HG03196 (cell line): ENCODE results near the gene KISS1.

Source experiments
- ATAC-seq: cut with Tn5 transposase; IDR thresholded peaks from one replicate; pipeline ENCODE4 v1.9.1; 2021; ENCODE audit not compliant: unreplicated experiment

KISS1 gene

DNA sequence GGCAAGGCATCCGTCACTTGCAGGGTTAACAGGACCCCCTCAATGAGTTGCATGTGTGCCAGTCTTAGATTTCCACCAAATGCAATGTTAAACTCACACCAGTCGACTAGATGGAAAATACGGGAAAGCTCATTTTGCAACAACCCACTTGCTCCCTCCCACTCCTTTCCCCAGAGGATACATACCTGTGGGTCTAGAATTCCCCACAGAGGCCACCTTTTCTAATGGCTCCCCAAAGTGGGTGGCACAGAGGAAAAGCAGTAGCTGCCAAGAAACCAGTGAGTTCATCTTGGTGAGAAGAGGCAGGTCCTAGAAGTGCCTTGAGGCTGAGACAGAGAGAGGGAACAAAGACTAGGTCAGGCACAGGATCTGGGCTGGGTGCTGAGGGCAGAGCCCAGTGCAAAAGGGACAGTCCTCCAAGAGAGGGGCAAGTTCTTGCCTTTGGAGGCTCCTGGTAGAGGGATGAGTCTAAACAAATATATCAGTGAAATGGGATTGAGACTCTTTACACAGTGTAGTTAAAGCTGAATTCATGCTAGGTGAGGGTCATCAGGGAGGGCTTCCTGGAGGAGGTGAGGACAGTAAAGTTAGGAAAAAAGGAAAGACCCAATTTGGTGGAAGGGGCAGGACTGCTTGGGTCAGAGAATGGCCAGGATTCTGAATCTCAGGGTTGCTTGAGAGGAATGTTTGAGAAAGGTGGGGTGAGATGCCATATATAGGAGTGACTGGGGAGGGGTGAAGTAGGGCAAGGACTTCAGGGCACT, 3.5 kb downstream of the KISS1 start:
- ATAC-seq, result no peak

DNA sequence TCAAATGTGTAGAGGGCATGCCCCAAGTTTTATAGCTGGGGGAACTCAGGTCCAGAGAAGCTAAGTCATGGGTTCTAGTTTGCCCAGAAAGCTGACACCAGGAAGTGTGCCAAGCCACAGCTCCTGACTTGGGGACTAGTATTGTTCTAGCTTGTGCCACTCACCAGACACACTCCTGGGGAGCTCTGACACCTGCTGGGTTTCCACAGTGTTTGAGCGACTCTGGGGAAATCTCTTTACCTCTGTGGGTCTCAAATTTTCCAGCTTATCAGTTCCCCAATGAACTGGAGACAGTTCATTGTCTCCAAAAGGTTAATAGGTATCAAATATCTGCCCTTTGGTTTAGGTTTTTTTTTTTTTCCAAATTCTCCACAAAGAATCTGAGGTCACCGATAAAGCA, 4.2 kb downstream of the KISS1 start:
- no peak for ATAC-seq

DNA sequence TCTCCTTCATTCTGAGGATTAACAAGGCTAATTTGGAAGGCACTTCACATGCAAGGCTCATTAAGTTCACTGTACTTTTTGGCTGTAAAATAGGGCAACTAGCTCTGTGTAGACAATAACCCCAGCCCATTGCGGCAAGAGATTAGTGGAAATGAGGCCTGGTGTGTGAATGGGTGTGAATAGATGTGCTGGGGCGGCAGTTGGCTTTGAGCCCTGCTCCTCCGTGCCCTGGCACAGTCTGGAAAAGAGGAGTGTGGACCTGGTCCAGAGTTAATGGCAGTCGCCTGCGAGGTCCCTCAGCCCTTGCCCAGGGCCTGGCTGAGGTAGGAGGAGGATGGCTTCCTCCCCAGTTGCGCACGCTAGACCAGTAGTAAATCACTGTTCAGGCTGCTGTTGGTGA, 4.8 kb downstream of the KISS1 start:
- no peak for ATAC-seq

DNA sequence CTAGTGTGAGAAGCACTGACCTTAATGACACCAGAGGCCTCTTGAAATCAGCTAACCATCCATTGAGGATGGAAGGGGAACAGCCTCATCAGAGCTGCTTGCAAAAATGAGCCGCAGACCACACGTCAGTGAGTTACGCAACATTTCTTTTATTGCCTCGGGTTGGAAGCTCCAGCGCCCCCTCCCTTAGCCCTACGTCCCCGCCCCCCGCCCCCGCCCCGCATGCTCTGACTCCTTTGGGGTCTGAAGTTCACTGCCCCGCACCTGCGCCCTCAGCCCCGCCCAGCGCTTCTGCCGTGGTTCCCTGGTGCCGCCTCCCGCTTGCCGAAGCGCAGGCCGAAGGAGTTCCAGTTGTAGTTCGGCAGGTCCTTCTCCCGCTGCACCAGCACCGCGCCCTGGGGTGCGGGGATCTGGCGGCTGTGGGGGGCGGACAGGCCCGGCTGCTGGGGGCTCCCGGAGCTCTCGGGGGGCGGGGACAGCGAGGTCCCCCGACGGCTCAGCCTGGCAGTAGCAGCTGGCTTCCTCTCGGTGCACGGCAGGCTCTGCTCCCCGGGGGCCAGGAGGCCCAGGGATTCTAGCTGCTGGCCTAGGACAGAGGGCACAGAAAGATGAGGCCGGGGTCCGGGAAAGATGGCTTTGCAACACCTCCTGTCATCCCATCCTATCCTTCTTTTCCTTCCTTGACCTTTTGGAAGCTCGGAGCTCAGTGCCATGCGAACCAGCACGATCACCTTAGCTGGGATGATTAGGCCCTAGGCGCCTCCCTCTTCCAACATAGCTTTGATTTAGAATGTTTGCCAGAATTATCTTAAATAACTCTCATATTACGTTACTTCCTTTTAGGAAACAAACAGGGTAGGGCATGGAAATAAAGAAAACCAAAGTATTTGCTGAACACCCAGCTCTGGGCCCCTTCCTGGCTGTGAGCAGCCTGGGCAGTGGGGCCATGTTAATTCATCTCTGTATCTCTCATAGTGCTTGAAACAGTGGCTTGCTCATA, 5.8 kb downstream of the KISS1 start:
- ATAC-seq, result no peak

DNA sequence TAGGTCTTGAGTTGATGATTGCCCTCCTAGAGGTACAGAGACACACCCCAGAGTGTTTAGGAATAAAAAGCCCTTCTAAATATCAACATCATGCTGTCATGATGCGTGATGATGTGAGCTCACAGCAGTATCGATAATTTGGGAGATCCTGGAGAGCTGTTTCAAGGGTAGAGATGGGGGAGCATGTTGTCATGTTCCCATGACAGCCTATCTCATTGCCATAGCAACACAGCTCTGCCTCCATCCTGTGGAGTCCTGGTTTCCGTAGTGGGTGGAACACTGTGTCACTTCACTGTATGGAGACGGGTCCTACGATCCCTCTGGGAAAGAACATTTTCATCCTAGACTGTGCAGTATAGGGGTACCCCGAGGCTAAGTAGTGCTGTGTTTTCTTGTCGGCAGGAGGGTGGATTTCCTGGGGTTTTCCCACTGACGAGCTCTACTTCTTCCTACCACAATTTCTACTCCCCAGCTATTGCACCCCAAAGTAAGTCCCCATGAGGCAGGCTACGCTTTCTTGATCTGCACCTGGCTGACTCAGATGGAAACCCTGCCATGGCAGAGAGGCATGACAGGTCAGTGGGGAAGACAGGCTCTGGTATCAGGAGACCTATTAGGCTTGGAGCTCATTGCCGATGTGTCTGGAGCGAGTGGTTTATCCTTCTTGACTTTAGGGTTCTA, 7.2 kb downstream of the KISS1 start:
- no peak for ATAC-seq

DNA sequence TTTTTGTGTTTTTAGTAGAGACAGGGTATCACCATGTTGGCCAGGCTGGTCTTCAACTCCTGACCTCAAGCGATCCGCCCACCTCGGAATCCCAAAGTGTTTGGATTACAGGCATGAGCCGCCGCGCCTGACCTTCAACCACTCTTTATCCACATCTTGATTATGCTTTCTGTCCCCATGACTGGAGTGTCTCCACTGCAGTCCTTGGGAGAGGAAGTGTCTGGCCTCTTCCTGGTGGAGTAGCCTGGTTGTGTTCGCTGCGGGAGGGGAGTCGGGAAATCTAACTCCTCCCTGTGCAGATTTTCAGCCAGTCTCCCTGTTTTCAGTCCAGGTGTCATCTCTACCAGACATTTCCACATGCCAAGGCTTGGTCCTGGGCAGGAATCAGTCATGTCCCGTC, 9.7 kb downstream of the KISS1 start:
- no peak for ATAC-seq

DNA sequence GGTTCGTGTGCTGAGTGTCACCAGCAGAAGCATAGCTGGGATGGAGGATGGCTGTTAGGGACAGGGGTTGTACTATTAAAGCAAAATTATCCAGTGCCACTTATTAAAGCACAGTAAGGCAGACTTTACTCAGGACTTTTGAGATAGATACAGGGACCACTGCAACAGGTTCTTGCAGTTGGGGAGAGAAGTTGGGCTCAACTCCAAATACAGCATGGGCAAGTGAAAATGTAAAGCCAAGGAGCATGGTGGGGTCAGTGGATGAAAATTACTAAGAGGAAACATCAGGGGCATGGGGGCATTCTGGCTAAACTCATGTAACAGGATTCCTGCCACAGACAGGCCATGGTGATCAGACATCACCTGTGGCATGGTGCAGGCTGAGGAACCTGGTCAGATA, 15.2 kb downstream of the KISS1 start:
- ATAC-seq, result no peak

DNA sequence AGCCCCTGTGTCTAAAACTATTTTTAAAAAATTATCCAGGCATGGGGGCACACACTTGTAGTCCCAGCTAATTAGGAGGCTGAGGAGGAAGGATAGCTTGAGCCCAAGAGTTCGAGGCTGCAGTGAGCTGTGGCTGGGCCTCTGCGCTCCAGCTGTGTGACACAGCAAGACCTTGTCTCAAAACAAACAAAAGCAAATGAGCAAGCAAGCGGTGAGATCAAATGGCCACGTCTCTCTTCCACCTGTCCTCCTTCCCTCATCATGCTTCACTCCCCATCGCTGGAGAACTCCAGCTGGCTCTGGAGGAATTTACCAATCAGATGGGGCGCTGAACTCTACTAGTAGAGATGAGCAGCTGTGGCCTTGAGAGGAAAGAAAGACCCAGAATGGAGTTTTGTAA, 16.2 kb downstream of the KISS1 start:
- ATAC-seq, result no peak

DNA sequence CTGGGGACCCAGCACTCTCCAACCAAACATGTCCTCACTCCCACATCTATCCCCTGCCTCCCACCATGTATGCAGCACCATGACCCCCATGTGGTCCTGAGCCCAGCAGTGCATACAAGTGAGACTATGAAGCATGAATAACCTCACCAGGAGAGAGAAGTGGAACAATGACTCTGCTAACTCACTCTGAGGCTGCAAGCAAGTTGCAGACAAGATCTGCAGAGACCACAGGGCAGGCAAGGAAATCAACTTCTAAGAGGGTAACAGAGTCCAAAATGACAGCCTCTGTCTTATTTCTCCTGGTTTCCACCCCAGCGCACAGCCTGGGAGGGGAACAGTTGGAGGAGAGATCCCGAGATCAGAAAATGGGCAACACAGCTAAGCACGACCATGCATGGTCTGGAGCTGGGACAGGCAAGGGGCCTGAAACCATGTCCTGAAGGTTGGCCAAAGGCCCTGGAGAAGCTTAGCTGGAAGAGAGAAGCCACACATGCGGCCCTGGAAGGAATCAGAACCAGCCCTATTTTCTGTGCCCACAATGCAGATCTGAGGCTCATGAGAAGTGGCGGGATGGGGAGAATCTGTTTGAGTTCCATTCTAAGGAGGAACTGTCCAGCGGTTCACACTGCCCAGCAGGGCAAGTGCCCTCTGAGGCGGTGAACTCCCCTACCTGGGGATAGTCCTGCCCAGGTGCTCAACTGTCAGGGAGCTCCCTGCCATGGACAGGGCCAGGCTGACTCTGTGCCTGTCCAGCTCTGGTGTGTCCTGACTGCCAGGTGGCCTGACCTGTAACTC, 17.6 kb downstream of the KISS1 start:
- ATAC-seq, result no peak

DNA sequence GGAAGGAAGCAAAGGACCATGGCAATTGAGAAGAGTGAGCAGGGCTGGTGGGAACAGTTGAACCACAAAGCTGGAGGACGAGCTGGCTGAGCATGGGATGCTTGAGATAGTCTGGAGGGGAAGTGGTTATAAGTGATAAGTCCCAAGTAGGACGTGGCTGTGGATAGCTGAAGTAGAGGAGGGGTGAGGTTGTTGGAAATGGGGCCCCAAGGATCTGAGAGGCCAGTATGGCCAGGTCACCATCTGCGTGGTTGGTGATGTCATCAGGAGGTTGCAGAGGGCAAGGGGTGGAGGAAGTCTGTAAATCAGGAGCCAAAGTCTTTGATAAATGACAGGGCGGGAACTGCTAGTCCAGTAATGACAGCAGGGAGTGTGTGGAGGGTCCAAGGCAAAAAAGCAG, 19.2 kb downstream of the KISS1 start:
- no peak for ATAC-seq

DNA sequence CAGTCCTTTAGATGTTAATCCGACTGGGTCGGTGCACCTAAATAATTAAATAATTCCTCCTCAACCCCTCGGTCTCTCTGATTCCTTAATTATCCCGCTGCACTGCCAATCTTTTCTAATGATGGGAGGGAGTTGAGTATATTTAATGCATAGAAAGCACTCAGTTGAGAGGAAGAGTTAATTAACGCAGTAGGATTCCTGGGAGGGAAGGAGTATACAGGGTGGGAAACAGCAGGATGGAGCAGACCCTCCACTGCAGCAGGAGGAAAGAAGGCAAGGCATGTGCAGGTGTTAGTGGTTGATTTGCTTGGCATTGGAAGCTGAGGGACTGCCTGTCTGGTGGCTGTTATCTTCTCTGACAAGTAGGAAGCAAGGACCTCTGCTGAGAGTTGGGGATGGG, 20.2 kb downstream of the KISS1 start:
- no peak for ATAC-seq

DNA sequence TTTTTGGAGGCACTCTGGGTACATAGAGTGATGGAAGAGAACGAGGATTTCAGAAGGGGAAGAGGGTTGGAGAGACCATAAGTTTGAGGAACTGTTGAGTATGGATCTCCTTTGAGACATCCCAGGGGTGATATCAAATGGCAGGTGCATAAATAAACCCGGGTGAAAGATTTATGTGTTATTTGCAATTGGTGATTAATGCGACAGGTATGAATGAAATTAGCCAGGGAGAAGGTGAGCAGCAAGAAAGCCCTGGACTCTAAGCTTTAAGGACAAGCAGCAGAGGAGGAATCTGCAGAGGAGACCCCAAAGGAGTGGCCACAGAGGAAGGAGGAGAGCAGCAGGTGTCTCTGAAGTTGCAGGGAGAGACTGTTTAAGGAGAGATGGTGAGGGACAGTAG, 21.3 kb downstream of the KISS1 start:
- ATAC-seq, result no peak

DNA sequence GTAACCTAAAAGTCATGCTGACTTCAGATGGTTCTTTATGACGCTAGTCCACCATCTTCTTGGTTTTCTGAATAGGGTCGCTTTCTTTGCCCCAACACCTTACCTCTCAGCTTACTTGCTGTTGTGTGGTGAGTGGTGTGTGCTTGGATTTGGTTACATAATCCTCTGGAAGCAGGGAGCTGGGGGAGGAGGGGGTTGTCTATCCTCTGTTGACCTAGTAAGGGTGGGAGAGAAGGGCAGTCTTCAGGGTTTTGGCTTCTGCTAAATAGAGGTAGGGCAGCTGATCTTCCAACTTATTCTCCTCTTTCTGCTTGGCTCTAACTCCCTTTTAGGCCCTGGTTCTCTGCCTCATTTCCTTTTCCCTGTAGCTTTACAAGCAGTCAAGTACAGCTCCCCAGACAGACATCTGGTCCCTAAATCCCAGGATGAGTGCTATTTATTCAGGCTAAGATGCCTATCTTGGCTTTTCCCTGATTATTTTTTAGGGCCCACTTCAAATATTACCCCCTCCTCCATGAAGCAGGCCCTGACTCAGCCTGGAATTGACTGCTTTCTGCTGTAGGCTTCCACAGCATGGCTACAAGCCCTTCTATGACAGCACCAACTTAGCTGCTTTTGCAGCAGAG, 23.8 kb downstream of the KISS1 start:
- no peak for ATAC-seq

DNA sequence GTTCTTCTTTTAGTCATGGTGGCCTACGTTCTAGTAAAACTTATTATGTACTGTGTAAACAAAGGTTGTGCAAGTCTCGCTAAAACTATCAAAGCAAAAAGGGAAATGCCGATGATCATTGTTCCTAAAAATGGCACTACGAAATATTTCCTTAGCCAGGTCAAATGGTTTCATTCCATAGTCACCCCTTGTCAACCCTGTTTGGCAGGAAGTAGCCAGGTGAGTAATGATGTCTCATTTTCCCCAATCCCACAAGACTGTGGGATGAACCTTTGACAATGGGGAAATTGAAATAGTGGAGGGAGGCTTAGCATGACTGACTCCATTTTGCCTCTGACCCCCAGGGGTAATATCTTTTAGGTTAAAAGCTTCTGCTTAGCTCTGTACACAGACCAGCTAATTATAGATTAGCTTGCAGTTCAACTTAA, 24.5 kb downstream of the KISS1 start:
- no peak for ATAC-seq

DNA sequence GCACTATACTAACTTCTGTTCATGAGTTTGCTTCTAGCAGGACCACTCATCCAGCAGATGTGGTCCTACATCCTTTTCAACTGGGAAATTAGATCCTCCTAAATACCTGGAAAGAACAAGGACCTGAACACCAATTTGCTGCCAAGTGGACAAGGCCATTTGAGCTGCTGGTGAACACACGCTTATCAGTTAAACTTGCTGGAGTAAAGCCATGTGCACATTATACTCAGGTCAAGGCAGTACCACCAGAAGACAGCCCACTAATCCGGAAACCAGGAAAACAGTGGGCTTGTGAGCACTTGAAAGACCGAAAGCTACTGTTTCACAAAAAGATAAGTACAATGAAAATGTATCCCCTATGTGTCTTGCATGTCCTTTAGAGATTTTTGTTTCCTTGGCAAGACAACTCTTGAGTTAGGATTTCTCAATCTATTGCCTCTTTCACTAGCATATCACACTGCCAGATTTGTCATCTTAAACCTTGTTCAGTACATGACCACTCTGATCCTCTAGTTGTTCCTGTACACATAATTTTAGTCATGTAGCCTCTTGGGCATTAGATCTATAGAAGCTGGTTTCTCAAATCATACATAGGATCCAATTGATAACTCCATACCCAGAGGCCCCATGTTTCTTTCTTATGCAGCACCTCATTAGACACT, 25.7 kb downstream of the KISS1 start:
- ATAC-seq, result no peak

DNA sequence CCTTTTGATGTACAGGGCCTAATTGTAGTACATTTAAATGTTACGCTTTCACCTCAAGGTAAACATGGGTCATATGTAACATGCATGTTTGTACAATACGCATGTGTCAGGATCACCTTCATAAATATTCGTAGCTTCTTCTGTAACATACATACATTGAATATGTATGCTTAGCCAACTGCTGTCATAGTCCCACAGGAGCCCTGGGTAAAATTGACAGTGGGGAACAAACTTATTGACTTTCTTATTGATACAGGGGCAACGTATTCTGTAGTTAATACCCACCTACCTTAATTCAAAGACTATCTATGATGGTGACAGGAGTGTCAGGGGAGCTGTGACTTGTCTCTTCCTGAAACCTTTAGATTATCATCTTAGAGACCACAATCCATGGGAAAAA, 26.4 kb downstream of the KISS1 start:
- ATAC-seq, result no peak

DNA sequence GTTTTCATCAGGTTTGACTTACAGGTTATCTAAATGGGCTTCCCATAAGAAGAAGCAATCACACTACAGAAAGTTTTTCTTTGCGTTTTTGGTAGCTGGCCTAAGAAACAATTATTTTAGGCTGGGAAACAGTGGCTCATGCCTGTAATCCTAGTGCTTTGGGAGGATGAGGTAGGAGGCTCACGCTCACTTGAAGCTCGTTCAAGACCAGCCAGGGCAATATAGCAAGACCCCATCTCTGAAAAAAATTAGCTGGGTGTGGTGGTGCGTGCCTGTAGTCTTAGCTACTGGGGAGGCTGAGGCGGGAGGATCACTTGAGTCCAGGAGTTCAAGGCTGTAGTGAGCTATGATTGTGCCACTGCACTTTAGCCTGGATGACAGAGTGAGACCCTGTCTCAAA, 28.6 kb downstream of the KISS1 start:
- no peak for ATAC-seq

DNA sequence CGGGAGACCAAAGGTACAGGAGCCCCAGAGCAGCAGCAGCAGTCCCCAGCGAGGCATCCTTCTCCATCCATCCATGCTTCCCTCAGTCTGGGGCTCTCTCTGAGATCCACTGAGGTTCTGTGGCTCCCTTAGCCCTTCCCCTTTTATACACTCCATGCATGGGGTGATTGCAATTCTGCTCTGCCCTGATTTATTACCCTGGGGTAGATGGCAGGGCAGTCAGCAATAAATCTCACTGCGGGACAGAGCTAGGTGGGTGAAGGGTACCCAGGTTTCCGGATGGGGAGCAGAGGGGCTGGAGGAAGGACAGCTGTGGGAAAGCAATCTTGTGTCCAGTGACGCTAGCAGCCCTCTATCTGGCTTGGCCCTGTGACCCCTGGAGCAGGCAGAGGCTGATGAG, 30.1 kb downstream of the KISS1 start, which contains the start of gene REN:
Gene REN, minus strand, starts transcription at position 119 of the 400 bp plus-strand sequence. Its CDS starts 44 bp downstream, at position 75.
- no peak for ATAC-seq

DNA sequence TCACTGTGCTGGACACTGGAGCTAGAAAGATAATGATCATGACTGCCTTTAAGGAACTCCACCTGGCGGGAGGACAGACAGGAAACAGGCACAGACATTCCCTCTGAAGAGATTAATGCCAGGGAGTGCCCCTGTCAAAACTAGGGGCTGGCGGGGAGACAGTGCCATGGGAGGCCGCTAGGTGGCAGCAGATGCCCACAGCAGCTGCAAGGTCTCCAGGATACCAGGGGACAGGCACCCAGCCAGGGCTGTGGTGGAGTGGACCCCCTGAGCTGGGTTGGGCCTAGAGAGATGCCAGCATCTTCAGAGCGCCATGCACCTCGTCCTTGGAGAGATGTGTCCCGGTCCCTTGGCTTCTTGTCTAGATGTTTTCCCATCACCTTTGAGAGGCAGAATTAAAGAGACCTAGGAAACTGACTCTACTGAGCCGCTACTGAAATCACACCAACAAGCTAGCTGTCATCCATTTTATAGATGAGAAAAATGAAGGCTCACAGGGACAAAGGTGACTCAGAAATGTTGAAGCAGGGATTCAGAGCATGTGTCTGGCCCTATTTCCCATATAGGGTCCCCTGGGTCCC, 33.7 kb downstream of the KISS1 start:
- ATAC-seq, result peak; percentile 67
